Psoas muscle (tissue), 8 donors: ENCODE data around the gene SPTBN4. TPM values are rescaled to one million over a fixed set of nuclear protein-coding genes. Genes with fewer than 3 reads are reported as not detected.

ENCODE experiments used
- ATAC-seq, 4 donors: fragments of 200-7000 bp; cut with Tn5 transposase; one replicate each; pipeline ENCODE4 v1.9.1; 2020; ENCODE audit warnings: moderate library complexity in 3 of 4, mild to moderate bottlenecking in 2 of 4
- DNase-seq, 2 donors: peaks; one replicate each; pipeline ENCODE4 v3.0.0-alpha.2; 2020
- H3K27ac ChIP-seq: fragments of 200-600 bp; one replicate; pipeline ENCODE4 v1.8.0; 2022
- H3K27me3 ChIP-seq, 3 donors: fragments of 200-600 bp in 1 of 3; one replicate each; pipeline versions ENCODE4 v1.6.1 to v1.8.0; 2013 to 2022; ENCODE audit warnings: low read length in 2 of 3, mild to moderate bottlenecking in 2 of 3, moderate library complexity in 1 of 3; ENCODE audit not compliant: insufficient read depth in 3 of 3
- H3K36me3 ChIP-seq, 2 donors: fragments of 200-600 bp in 1 of 2; one replicate each; pipeline versions ENCODE4 v1.6.1 to v1.8.0; 2013 to 2022; ENCODE audit warnings: low read depth in 1 of 2, mild to moderate bottlenecking in 1 of 2, moderate library complexity in 1 of 2; ENCODE audit not compliant: insufficient read depth in 1 of 2
- H3K4me1 ChIP-seq: fragments of 200-600 bp; one replicate; pipeline ENCODE4 v1.8.0; 2022
- H3K4me3 ChIP-seq: fragments of 200-600 bp; one replicate; pipeline ENCODE4 v1.8.0; 2022; ENCODE audit warnings: mild to moderate bottlenecking
- H3K9me3 ChIP-seq: fragments of 200-600 bp; one replicate; pipeline ENCODE4 v1.8.0; 2022
- WGBS, 3 donors: extraction: QIAGEN DNeasy Blood & Tissue Kit; methylation state at CpG; one replicate each; pipeline versions ENCODE4 v1.1.6 to v1.1.7; 2013; 5-methylcytosine and 5-hydroxymethylcytosine counted together
- intact Hi-C, 2 donors: fragments of 100-400 bp; cut with DNase I; formaldehyde crosslinking; loops; one replicate each; pipeline versions ENCODE4 v1.11.0 to v1.14.2; 2022
- polyA plus RNA-seq, 3 donors: library from polyadenylated mRNA; stranded (reverse); fragments of 200-250 nt; gene quantifications; one replicate each; pipeline ENCODE4 v1.2.3, GENCODE V29; 2013
- total RNA-seq, 4 donors: library from RNA; stranded (reverse); fragmentation: NEBNext Ultra II Directional in 2 of 4; extraction: Animal tissue kit (Norgen Biotek cat#: 25700) in 2 of 4; gene quantifications; one replicate each; pipeline versions ENCODE4 v1.2.1 to v1.2.4, GENCODE V29; 2021 to 2023
- TF ChIP-seq, protein P1 (sequence below): fragments of 200-600 bp; IDR thresholded peaks from one replicate; pipeline ENCODE4 v1.8.0; 2022; ENCODE audit warnings: antibody characterized with exemption
- donor health status: healthy with polysubstance abuse.
- donor health status: DM: no; HTN: no; CAD: no; lungs with moderate emphysema.
- donor health status: Bipolar disorder and iron deficiency.
- donor health status: healthy.
- donor health status: DM: yes; HTN: yes; CAD: no.
- donor health status: DM: no; HTN: no; CAD: no.
- donor health status: DM: no; HTN: no; CAD: no.
- donor health status: DM: yes; HTN: yes; CAD: no.

Gene SPTBN4
- total and polyA plus RNA-seq, 7 donors: 0.66 to 4.7 (median 2.8) TPM

DNA sequence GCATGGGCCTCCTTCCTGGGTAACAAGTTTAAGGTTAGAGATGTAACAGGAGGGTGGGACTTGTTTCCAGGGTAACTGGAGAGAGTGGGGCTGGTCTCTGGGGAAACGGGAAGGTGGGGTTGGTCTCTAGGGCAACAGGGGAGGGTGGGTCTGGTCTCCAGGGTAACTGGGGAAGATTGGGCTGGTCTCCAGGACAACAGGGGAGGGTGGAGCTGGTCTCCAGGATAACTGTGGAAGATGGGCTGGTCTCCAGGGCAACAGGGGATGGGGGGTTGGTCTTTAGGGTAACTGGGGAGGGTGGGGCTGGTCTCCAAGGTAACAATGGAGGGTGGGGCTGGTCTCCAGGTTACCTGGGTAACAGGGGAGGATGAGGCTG, 36.5 kb downstream of the SPTBN4 start:
- Histone ChIP-seq H3K27ac (no peak overlapping the region), H3K4me3 (no peak overlapping the region), H3K36me3 (no peaks in the 10 kb centered on the region), H3K4me1 (no peaks in the 10 kb centered on the region), H3K27me3 (peaks cover 0 to under 1% (median 0%) of the 10 kb centered on the region in 3 donors), H3K9me3 (no peaks in the 10 kb centered on the region)
- DNase-seq: no peak
- ATAC-seq: no peak
- WGBS, 3 donors: 33 to 57% (median 56%) methylated on average over 1 of the region's 1 CpG
- intact Hi-C loops: no loop called here
- TF ChIP-seq, protein P1, sequence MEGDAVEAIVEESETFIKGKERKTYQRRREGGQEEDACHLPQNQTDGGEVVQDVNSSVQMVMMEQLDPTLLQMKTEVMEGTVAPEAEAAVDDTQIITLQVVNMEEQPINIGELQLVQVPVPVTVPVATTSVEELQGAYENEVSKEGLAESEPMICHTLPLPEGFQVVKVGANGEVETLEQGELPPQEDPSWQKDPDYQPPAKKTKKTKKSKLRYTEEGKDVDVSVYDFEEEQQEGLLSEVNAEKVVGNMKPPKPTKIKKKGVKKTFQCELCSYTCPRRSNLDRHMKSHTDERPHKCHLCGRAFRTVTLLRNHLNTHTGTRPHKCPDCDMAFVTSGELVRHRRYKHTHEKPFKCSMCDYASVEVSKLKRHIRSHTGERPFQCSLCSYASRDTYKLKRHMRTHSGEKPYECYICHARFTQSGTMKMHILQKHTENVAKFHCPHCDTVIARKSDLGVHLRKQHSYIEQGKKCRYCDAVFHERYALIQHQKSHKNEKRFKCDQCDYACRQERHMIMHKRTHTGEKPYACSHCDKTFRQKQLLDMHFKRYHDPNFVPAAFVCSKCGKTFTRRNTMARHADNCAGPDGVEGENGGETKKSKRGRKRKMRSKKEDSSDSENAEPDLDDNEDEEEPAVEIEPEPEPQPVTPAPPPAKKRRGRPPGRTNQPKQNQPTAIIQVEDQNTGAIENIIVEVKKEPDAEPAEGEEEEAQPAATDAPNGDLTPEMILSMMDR: no peak

GRCh38 chr19:40506099-40506498, 39.3 kb downstream of the SPTBN4 start:
- no peak for ATAC-seq
- WGBS, 3 donors: 70 to 73% (median 72%) methylated on average over 9 of the region's 9 CpGs

GRCh38 chr19:40507892-40508291, 41.1 kb downstream of the SPTBN4 start:
- Histone ChIP-seq H3K4me1 (no peaks in the 10 kb centered on the region), H3K27me3 (peaks cover 0 to 14% (median 0%) of the 10 kb centered on the region in 3 donors), H3K27ac (no peak overlapping the region), H3K36me3 (no peaks in the 10 kb centered on the region), H3K4me3 (no peak overlapping the region), H3K9me3 (no peaks in the 10 kb centered on the region)
- WGBS, 3 donors: 45 to 73% (median 64%) methylated on average over 2 of the region's 2 CpGs
- ATAC-seq (no peak), DNase-seq (no peak)
- intact Hi-C loops: no loop called here
- TF ChIP-seq, protein P1: no peak

More at GRCh38 chr19:40506099-40506498, 39.3 kb downstream of the SPTBN4 start:
- Histone ChIP-seq H3K9me3 (no peaks in the 10 kb centered on the region), H3K27ac (no peak overlapping the region), H3K27me3 (peaks cover 0 to 4% (median 0%) of the 10 kb centered on the region in 3 donors), H3K4me3 (no peak overlapping the region), H3K4me1 (no peaks in the 10 kb centered on the region), H3K36me3 (no peaks in the 10 kb centered on the region)
- DNase-seq: no peak
- TF ChIP-seq, protein P1: no peak
- intact Hi-C loops: no loop called here

GRCh38 chr19:40508739-40509260, 42.0 kb downstream of the SPTBN4 start:
- Histone ChIP-seq H3K27me3 (peaks cover 0 to 23% (median 2%) of the 10 kb centered on the region in 3 donors), H3K4me3 (no peak overlapping the region), H3K27ac (no peak overlapping the region), H3K9me3 (no peaks in the 10 kb centered on the region), H3K36me3 (no peaks in the 10 kb centered on the region), H3K4me1 (no peaks in the 10 kb centered on the region)
- 90 to 91% (median 90%) methylated on average over 8 of the region's 8 CpGs for WGBS, 3 donors
- TF ChIP-seq, protein P1: no peak
- ATAC-seq (no peak), DNase-seq (no peak)
- intact Hi-C loops: no loop called here
